ENCODE measurements around the gene ANK2. TPM values are rescaled to one million over a fixed set of nuclear protein-coding genes. Genes with fewer than 3 reads are reported as not detected.

Gene ANK2
- total RNA-seq, 6 experiments from 2014 or later, result 1.4 to 9.0 (median 2.3) TPM

GRCh38 chr4:113248320-113248719, 198.9 kb downstream of the ANK2 start:
- H3K27me3 Mint-ChIP-seq (ENCODE audit: insufficient read depth), result no peaks in the 10 kb centered on the region
- no peak overlapping the region for H3K27ac Mint-ChIP-seq
- H3K4me1 Mint-ChIP-seq (ENCODE audit: low read depth), result no peaks in the 10 kb centered on the region

GRCh38 chr4:113255628-113256027, 206.2 kb downstream of the ANK2 start:
- DNase-seq, result no peak
- no peaks in the 10 kb centered on the region for H3K27me3 Mint-ChIP-seq (ENCODE audit: insufficient read depth)
- no peak overlapping the region for H3K4me3 Mint-ChIP-seq
- no peaks in the 10 kb centered on the region for H3K9me3 Mint-ChIP-seq
- H3K27ac Mint-ChIP-seq, result no peak overlapping the region
- H3K4me1 Mint-ChIP-seq (ENCODE audit: low read depth), result peaks cover 13% of the 10 kb centered on the region
- no peak for TF ChIP-seq CTCF (IDR thresholded peaks at IDR 0.05)
- H3K36me3 Mint-ChIP-seq (ENCODE audit: low read depth), result no peaks in the 10 kb centered on the region

More at GRCh38 chr4:113248320-113248719, 198.9 kb downstream of the ANK2 start:
- DNase-seq, result no peak
- no peak overlapping the region for H3K4me3 Mint-ChIP-seq
- no peaks in the 10 kb centered on the region for H3K9me3 Mint-ChIP-seq
- TF ChIP-seq CTCF (IDR thresholded peaks at IDR 0.05), result peak; percentile 48
- H3K36me3 Mint-ChIP-seq (ENCODE audit: low read depth), result no peaks in the 10 kb centered on the region

GRCh38 chr4:113256946-113257345, 207.5 kb downstream of the ANK2 start:
- Mint-ChIP-seq H3K27ac (no peak overlapping the region), H3K4me3 (no peak overlapping the region), H3K9me3 (no peaks in the 10 kb centered on the region), H3K4me1 (ENCODE audit: low read depth) (peaks cover 17% of the 10 kb centered on the region), H3K36me3 (ENCODE audit: low read depth) (no peaks in the 10 kb centered on the region), H3K27me3 (ENCODE audit: insufficient read depth) (no peaks in the 10 kb centered on the region)
- DNase-seq, result peak; percentile 26
- TF ChIP-seq CTCF (IDR thresholded peaks at IDR 0.05), result no peak

GRCh38 chr4:113260688-113261087, 211.2 kb downstream of the ANK2 start:
- no peaks in the 10 kb centered on the region for H3K9me3 Mint-ChIP-seq
- H3K4me3 Mint-ChIP-seq, result no peak overlapping the region
- no peak overlapping the region for H3K27ac Mint-ChIP-seq
- peaks cover 22% of the 10 kb centered on the region for H3K4me1 Mint-ChIP-seq (ENCODE audit: low read depth)
- no peak for DNase-seq
- H3K36me3 Mint-ChIP-seq (ENCODE audit: low read depth), result no peaks in the 10 kb centered on the region
- no peaks in the 10 kb centered on the region for H3K27me3 Mint-ChIP-seq (ENCODE audit: insufficient read depth)
- no peak for TF ChIP-seq CTCF (IDR thresholded peaks at IDR 0.05)

GRCh38 chr4:113263274-113263673, 213.8 kb downstream of the ANK2 start:
- Mint-ChIP-seq H3K4me3 (no peak overlapping the region), H3K4me1 (ENCODE audit: low read depth) (peaks cover 11% of the 10 kb centered on the region; the same call in 1 of the 2 replicates), H3K9me3 (no peaks in the 10 kb centered on the region), H3K27ac (no peak overlapping the region), H3K27me3 (ENCODE audit: insufficient read depth) (peaks cover 2% of the 10 kb centered on the region; the same call in 1 of the 2 replicates), H3K36me3 (ENCODE audit: low read depth) (no peaks in the 10 kb centered on the region)
- TF ChIP-seq CTCF (IDR thresholded peaks at IDR 0.05), result no peak
- DNase-seq, result no peak
